Omental fat pad (tissue), 4 donors: ENCODE data around the gene MAJIN. TPM values are rescaled to one million over a fixed set of nuclear protein-coding genes. Genes with fewer than 3 reads are reported as not detected.

Source experiments
- ATAC-seq: fragments of 150-250 bp; one replicate; pipeline ENCODE4 v1.9.1; 2016; ENCODE audit warnings: mild to moderate bottlenecking, moderate library complexity; ENCODE audit not compliant: low FRiP score
- DNase-seq: peaks from one replicate; pipeline ENCODE4 v3.0.0-alpha.2; 2019; ENCODE audit warnings: low spot score
- total RNA-seq, 4 donors: library from RNA; depleted of rRNA; stranded (reverse); fragments of >200 nt; gene quantifications; one replicate each; pipeline ENCODE4 v1.1.0, GENCODE V29; 2016
- TF ChIP-seq, protein P1 (sequence below), 3 donors: fragments of 450-650 bp; IDR thresholded peaks; one replicate each; pipeline ENCODE4 v1.5.1; 2016 to 2017; ENCODE audit warnings: antibody characterized with exemption in 3 of 3, mild to moderate bottlenecking in 3 of 3, moderate library complexity in 2 of 3

MAJIN gene
- total RNA-seq, 4 donors from 2014 or later, result not detected

DNA sequence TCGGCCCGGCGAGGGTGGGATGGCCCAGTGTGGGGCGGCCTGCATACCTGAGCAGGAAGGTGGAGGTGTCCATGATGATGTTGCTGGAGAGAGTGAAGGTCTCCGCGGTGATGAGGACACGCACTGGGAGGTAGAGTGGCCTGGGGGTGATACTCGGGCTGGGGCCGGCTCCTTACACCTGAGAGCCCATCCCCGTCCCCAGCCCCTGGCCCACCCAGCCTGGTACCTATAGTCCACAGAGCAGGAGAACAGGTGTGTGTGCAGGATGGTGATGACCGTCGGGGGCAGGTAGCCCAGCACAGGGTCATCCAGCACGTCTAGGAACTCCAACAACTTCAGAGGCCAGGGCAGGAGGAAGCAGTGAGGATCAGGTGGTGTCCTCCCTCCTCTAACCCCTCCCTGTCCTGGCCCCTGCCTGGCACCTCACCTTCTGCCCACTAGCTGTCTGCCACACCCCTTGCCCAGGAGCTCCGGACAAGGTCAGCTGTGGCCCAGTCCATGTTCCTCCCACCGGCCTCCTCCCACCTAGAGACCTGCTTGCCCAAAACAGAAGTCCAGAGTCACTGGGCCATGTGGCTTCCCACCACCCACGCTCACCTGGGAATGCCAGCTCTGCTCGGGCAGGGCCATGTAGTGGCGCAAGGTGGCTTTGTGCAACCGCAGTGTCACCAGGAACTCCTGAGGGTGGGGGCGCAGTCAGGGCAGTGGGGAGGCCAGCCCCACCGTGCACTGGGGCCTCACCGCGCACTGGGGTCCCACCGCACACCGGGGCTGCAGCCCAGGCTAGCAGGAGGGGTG lies 66.2 kb downstream of the MAJIN start:
- DNase-seq (no peak), ATAC-seq (no peak)

GRCh38 chr11:64903291-64903833 lies 68.5 kb downstream of the MAJIN start:
- TF ChIP-seq, protein P1, sequence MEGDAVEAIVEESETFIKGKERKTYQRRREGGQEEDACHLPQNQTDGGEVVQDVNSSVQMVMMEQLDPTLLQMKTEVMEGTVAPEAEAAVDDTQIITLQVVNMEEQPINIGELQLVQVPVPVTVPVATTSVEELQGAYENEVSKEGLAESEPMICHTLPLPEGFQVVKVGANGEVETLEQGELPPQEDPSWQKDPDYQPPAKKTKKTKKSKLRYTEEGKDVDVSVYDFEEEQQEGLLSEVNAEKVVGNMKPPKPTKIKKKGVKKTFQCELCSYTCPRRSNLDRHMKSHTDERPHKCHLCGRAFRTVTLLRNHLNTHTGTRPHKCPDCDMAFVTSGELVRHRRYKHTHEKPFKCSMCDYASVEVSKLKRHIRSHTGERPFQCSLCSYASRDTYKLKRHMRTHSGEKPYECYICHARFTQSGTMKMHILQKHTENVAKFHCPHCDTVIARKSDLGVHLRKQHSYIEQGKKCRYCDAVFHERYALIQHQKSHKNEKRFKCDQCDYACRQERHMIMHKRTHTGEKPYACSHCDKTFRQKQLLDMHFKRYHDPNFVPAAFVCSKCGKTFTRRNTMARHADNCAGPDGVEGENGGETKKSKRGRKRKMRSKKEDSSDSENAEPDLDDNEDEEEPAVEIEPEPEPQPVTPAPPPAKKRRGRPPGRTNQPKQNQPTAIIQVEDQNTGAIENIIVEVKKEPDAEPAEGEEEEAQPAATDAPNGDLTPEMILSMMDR (IDR thresholded peaks at IDR 0.05), result no peak
- ATAC-seq (no peak), DNase-seq (no peak)

More for the DNA sequence above, 66.2 kb downstream of the MAJIN start:
- TF ChIP-seq, protein P1 (IDR thresholded peaks at IDR 0.05), result no peak

- DNase-seq, result no peak
- TF ChIP-seq, protein P1 (IDR thresholded peaks at IDR 0.05), result no peak
- no peak for ATAC-seq
These were observed 69.6 kb downstream of the MAJIN start for GRCh38 chr11:64902102-64902900.

- TF ChIP-seq, protein P1 (IDR thresholded peaks at IDR 0.05), result no peak
- DNase-seq, result no peak
- no peak for ATAC-seq
These were observed 71.1 kb downstream of the MAJIN start for GRCh38 chr11:64900774-64901173.

DNA sequence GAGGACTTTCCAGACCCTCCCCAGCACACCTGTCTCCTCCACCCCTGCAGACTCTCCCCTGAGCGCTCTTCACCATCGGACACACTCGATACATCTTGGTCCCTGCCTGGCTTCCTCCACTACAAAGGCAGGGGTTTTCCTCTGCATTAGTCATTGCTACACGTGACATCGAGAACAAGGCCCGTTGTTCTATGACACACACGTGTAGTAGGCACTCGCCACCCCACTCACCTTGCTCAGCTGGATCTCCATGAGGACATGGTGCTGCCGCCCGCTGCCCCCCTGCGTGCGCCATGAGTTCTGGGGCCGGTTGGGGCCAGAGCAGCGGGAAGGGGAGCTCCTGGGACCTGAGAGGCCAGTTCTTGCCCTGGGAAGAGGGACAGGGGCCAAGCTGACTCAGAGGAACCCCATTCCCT lies 71.6 kb downstream of the MAJIN start:
- TF ChIP-seq, protein P1 (IDR thresholded peaks at IDR 0.05), result no peak

DNA sequence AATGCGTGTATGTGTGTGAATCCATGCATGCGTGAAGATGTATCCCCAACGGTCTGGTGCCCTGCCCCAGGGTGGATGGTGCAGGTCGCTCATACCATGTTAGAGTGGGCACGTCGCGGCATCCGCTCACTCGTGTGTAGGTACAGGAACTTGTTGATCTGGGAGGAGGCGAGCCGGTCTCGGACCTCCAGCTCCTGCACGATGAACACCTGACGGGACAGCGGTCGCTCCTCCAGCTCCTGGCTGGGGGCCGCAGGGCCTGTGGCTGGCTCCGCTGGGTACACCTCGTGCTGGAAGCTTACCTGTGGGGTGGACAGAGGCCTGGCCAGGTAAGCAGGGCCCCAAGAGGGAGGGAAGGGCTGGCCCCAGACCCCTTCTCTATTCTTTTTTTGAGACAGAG lies 73.4 kb downstream of the MAJIN start:
- ATAC-seq (no peak), DNase-seq (no peak)
- TF ChIP-seq, protein P1 (IDR thresholded peaks at IDR 0.05), result no peak

More for the DNA sequence above, 71.6 kb downstream of the MAJIN start:
- DNase-seq, result no peak
- peak; percentile 21 for ATAC-seq
